PC-3 (cell line): ENCODE results near the gene NOTCH4. TPM values are rescaled to one million over a fixed set of nuclear protein-coding genes. Genes with fewer than 3 reads are reported as not detected.

Source experiments
- ATAC-seq: fragments of 200-7000 bp; cut with Tn5 transposase; 2 replicates; pipeline ENCODE4 v1.9.1; 2020; ENCODE audit warnings: mild to moderate bottlenecking, moderate library complexity
- BruUV-seq: library from RNA; stranded (reverse); fragments of 400-500 nt; replicated peaks from 2 replicates; lab custom pipeline; 2021; lab: Mats Ljungman, UMichigan
- CTCF ChIA-PET: fragments of 300-600 bp; sonication (Branson Sonifier 250); formaldehyde crosslinking; loops from one replicate; lab custom pipeline; 2022; ENCODE audit warnings: antibody characterized with exemption; lab: Charles Lee
- POLR2A ChIA-PET: fragments of 300-600 bp; sonication (Branson Sonifier 250); formaldehyde crosslinking; loops from one replicate; lab custom pipeline; 2022; ENCODE audit warnings: antibody characterized with exemption; ENCODE audit not compliant: unreplicated experiment; lab: Charles Lee
- DNase-seq: peaks from one replicate; pipeline ENCODE4 v3.0.0-alpha.2; 2015
- H2AFZ ChIP-seq: fragments of 300-600 bp; sonication (generic); 2 replicates; pipeline ENCODE4 v1.6.0; 2016; ENCODE audit warnings: antibody characterized with exemption, low read length
- H3F3A ChIP-seq: fragments of 300-600 bp; sonication (generic); one replicate; pipeline ENCODE4 v1.6.0; 2017; ENCODE audit warnings: antibody characterized with exemption, low read length, control low read depth, mild to moderate bottlenecking; ENCODE audit not compliant: unreplicated experiment
- H3K27ac ChIP-seq: fragments of 300-600 bp; sonication (generic); 2 replicates; pipeline ENCODE4 v1.5.1; 2016; ENCODE audit warnings: mild to moderate bottlenecking, low read length
- H3K27me3 ChIP-seq: fragments of 300-600 bp; sonication (generic); 2 replicates; pipeline ENCODE4 v1.6.1; 2016; ENCODE audit warnings: low read length, mixed read lengths
- H3K36me3 ChIP-seq: fragments of 300-600 bp; sonication (generic); 2 replicates; pipeline ENCODE4 v1.6.1; 2016; ENCODE audit warnings: low read depth, mixed run types, low read length, mixed read lengths
- H3K4me1 ChIP-seq: fragments of 300-600 bp; sonication (generic); 2 replicates; pipeline ENCODE4 v1.5.1; 2016; ENCODE audit warnings: low read length; ENCODE audit not compliant: insufficient read depth
- H3K4me2 ChIP-seq: fragments of 300-600 bp; sonication (generic); 2 replicates; pipeline ENCODE4 v1.6.0; 2016; ENCODE audit warnings: low read length
- H3K4me3 ChIP-seq: fragments of 300-600 bp; sonication (generic); 2 replicates; pipeline ENCODE4 v1.5.1; 2016; ENCODE audit warnings: mild to moderate bottlenecking, low read length, mixed read lengths
- H3K79me2 ChIP-seq: fragments of 300-600 bp; sonication (generic); 2 replicates; pipeline ENCODE4 v1.6.1; 2017; ENCODE audit warnings: low read length, mixed read lengths
- H3K9ac ChIP-seq: fragments of 300-600 bp; sonication (generic); 2 replicates; pipeline ENCODE4 v1.6.0; 2016; ENCODE audit warnings: mild to moderate bottlenecking, low read length
- H3K9me2 ChIP-seq: fragments of 300-600 bp; sonication (generic); replicated peaks from 2 replicates; pipeline ENCODE4 v1.6.1; 2016; ENCODE audit warnings: mixed run types, low read length, mixed read lengths
- H3K9me3 ChIP-seq: fragments of 300-600 bp; sonication (generic); 2 replicates; pipeline ENCODE4 v1.6.1; 2016; ENCODE audit warnings: low read length, mixed read lengths
- H4K20me1 ChIP-seq: fragments of 300-600 bp; sonication (generic); 2 replicates; pipeline ENCODE4 v1.6.1; 2016; ENCODE audit warnings: low read length, mixed read lengths
- EZH2 ChIP-seq: fragments of 300-600 bp; sonication (generic); IDR thresholded peaks from one replicate; pipeline ENCODE4 v1.6.1; 2017; ENCODE audit warnings: antibody characterized with exemption, mild to moderate bottlenecking, low read length; ENCODE audit not compliant: unreplicated experiment
- EZH2phosphoT487 ChIP-seq: fragments of 300-600 bp; sonication (generic); IDR thresholded peaks from 2 replicates; pipeline ENCODE4 v1.6.1; 2018; ENCODE audit warnings: mild to moderate bottlenecking, antibody characterized with exemption, low read length, borderline replicate concordance
- intact Hi-C: fragments of 100-400 bp; cut with micrococcal nuclease; formaldehyde crosslinking; loops from 2 replicates; pipeline ENCODE4 v1.9.0; 2023
- total RNA-seq: library from RNA; depleted of rRNA; stranded (reverse); fragments of >200 nt; gene quantifications from 2 replicates; pipeline ENCODE4 v1.2.3, GENCODE V29; 2014
- TF ChIP-seq, protein P1 (sequence below): fragments of 300-600 bp; sonication (generic); conservative IDR thresholded peaks from 2 replicates; pipeline ENCODE4 v1.5.1; 2017; ENCODE audit warnings: antibody characterized with exemption, low read depth, mild to moderate bottlenecking, low read length

Gene NOTCH4
- total RNA-seq, 1 experiment from 2014 or later: 1.7 TPM

DNA sequence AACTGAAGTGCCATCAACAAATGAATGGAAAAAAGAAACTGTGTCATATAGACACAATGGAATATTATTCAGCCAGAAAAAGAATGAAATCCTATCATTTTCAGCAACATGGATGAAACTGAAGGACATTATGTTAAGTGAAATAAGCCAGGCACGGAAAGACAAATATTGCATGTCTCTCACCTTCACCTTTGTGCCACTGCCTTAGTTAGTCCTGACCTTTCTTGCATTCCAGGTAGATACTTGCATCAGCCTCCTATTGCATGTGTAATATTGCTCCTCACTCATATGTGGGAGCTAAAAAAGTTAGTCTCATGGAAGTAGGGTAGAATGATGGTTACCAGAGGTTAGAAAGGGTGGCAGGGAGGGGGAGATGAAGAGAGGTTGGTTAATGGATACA lies 14.9 kb downstream of the NOTCH4 start:
- H3K9me3 ChIP-seq: no peaks in the 10 kb centered on the region
- H3K79me2 ChIP-seq: no peaks in the 10 kb centered on the region
- no peaks in the 10 kb centered on the region for H3K9me2 ChIP-seq
- TF ChIP-seq, protein P1, sequence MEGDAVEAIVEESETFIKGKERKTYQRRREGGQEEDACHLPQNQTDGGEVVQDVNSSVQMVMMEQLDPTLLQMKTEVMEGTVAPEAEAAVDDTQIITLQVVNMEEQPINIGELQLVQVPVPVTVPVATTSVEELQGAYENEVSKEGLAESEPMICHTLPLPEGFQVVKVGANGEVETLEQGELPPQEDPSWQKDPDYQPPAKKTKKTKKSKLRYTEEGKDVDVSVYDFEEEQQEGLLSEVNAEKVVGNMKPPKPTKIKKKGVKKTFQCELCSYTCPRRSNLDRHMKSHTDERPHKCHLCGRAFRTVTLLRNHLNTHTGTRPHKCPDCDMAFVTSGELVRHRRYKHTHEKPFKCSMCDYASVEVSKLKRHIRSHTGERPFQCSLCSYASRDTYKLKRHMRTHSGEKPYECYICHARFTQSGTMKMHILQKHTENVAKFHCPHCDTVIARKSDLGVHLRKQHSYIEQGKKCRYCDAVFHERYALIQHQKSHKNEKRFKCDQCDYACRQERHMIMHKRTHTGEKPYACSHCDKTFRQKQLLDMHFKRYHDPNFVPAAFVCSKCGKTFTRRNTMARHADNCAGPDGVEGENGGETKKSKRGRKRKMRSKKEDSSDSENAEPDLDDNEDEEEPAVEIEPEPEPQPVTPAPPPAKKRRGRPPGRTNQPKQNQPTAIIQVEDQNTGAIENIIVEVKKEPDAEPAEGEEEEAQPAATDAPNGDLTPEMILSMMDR: no peak
- TF ChIP-seq EZH2phosphoT487: no peak
- TF ChIP-seq EZH2: no peak
- no peak overlapping the region for H3K27ac ChIP-seq
- H3K4me2 ChIP-seq: no peak overlapping the region
- ATAC-seq: no peak
- intact Hi-C loops: no loop called here
- no peaks in the 10 kb centered on the region for H4K20me1 ChIP-seq
- H3K36me3 ChIP-seq: no peaks in the 10 kb centered on the region
- no peak overlapping the region for H3K4me3 ChIP-seq
- no TSS peak for BruUV-seq
- no peak overlapping the region for H2AFZ ChIP-seq
- CTCF ChIA-PET: no interaction called here
- H3K27me3 ChIP-seq: no peaks in the 10 kb centered on the region
- DNase-seq: no peak
- POLR2A ChIA-PET: no interaction called here
- H3K4me1 ChIP-seq: no peaks in the 10 kb centered on the region
- no peak overlapping the region for H3K9ac ChIP-seq
- H3F3A ChIP-seq: no peaks in the 10 kb centered on the region

DNA sequence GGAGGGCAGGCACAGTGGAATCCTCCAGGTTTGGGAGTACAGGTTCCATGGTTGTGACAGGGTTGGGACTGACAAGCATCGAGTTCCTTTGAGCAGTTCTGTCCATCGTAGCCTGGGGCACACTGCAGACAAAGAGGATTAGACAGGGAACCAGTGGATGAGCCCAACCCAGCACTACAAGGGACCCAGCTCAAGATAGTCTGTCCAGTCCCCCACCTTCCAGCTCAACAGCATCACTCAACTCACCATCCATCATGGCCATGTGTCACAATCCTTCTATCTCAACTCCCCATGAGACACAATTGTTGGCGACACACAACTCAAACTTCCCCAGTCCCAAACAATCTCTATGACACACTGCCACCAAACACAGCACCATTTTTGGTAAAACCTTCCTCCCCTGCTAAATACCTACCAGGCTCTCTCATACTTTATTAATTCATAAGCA lies 19.6 kb downstream of the NOTCH4 start:
- ChIA-PET POLR2A (no interaction called here), CTCF (no interaction called here)
- no peak overlapping the region for H3K9ac ChIP-seq
- H3K9me3 ChIP-seq: no peaks in the 10 kb centered on the region
- no peak overlapping the region for H3K4me3 ChIP-seq
- intact Hi-C loops: no loop called here
- H3K36me3 ChIP-seq: no peaks in the 10 kb centered on the region
- no peaks in the 10 kb centered on the region for H3K9me2 ChIP-seq
- H3K27ac ChIP-seq: no peak overlapping the region
- H3K27me3 ChIP-seq: no peaks in the 10 kb centered on the region
- H2AFZ ChIP-seq: no peak overlapping the region
- no TSS peak for BruUV-seq
- DNase-seq (no peak), ATAC-seq (no peak)
- H4K20me1 ChIP-seq: no peaks in the 10 kb centered on the region
- no peaks in the 10 kb centered on the region for H3F3A ChIP-seq
- H3K4me2 ChIP-seq: no peak overlapping the region
- H3K4me1 ChIP-seq: no peaks in the 10 kb centered on the region
- TF ChIP-seq EZH2phosphoT487 (no peak), EZH2 (no peak)
- TF ChIP-seq, protein P1: no peak
- no peaks in the 10 kb centered on the region for H3K79me2 ChIP-seq

DNA sequence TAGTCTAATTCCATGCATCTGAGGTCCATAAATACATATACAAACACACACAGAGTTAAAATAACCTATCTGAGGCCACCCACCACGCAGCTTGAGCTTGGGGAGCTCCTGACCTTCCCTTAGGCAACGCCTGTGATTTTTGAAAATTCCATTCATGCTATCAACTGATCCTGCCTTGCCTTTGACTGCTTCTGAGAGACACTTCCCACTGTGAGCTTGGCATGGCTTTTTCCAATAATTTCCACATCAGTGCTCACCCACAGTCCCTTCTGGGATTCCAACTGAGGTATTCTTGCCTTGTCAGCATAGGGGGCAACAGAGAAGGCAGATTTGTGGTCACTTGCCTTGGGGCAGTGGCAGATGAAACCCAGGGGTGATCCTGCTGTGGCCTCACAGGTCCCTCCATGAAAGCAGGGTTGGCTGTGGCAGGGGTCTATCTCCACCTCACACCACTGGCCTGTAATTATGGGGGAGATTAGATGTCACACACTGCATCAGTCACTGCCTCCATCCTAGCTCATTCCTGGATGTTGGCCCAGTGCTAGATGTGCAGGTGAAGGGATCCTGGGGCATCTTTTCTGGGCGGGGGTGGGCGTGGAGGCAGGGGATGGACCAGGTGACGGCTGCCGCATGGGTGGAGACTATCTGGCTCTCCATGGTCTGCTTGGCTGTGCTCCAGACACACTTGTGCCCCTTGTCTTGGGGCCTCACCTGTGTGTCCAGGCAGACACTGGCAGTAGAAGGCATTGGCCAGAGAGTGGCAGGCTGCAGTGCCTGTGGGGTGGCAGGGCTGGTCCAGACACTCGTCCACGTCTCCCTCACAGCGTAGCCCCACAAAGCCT lies 20.2 kb downstream of the NOTCH4 start:
- Histone ChIP-seq H4K20me1 (no peaks in the 10 kb centered on the region), H3K27ac (no peak overlapping the region), H2AFZ (no peak overlapping the region), H3F3A (no peaks in the 10 kb centered on the region), H3K4me3 (no peak overlapping the region), H3K79me2 (no peaks in the 10 kb centered on the region), H3K27me3 (no peaks in the 10 kb centered on the region), H3K9ac (no peak overlapping the region), H3K4me1 (no peaks in the 10 kb centered on the region), H3K9me2 (no peaks in the 10 kb centered on the region), H3K36me3 (no peaks in the 10 kb centered on the region), H3K4me2 (no peak overlapping the region), H3K9me3 (no peaks in the 10 kb centered on the region)
- TF ChIP-seq EZH2phosphoT487 (no peak), EZH2 (no peak)
- TF ChIP-seq, protein P1: no peak
- POLR2A ChIA-PET: interaction anchor here (0.5 kb wide), 1 partner anchor 65 kb away, joined by 5 read pairs; no protein-coding TSS in a partner anchor
- DNase-seq (no peak), ATAC-seq (no peak)
- CTCF ChIA-PET: no interaction called here
- intact Hi-C loops: no loop called here
- BruUV-seq: no TSS peak
